ENCODE results near the gene VASH2.
A peak's percentile ranks its signal among the peaks of the same experiment; 100 is the strongest.

The VASH2 gene

GRCh38 chr1:212945056-212945455 lies 5.3 kb upstream of the VASH2 start:
- no peak for TF ChIP-seq CTCF (conservative IDR thresholded peaks at IDR 0.05; ENCODE audit: low read length)
- DNase-seq (ENCODE audit: low read depth) = no peak

GRCh38 chr1:212945463-212946160 lies 4.7 kb upstream of the VASH2 start:
- DNase-seq (ENCODE audit: low read depth) = no peak
- no peak for TF ChIP-seq CTCF (conservative IDR thresholded peaks at IDR 0.05; ENCODE audit: low read length)
- H3K4me3 ChIP-seq (ENCODE audit: low read length) = no peak overlapping the region

More at GRCh38 chr1:212945056-212945455, 5.3 kb upstream of the VASH2 start:
- H3K4me3 ChIP-seq (ENCODE audit: low read length) = no peak overlapping the region

- no peak for TF ChIP-seq CTCF (conservative IDR thresholded peaks at IDR 0.05; ENCODE audit: low read length)
- DNase-seq (ENCODE audit: low read depth) = no peak
- no peak overlapping the region for H3K4me3 ChIP-seq (ENCODE audit: low read length)
Observed at GRCh38 chr1:212946872-212947271, 3.5 kb upstream of the VASH2 start.

- DNase-seq (ENCODE audit: low read depth) = no peak
- peak overlapping the region; percentile 54 for H3K4me3 ChIP-seq (ENCODE audit: low read length)
- no peak for TF ChIP-seq CTCF (conservative IDR thresholded peaks at IDR 0.05; ENCODE audit: low read length)
Observed at GRCh38 chr1:212949771-212950170, 570 bp upstream of the VASH2 start.

GRCh38 chr1:212951126-212951946 lies 995 bp downstream of the VASH2 start:
- no peak for DNase-seq (ENCODE audit: low read depth)
- H3K4me3 ChIP-seq (ENCODE audit: low read length) = peak overlapping the region; percentile 54
- no peak for TF ChIP-seq CTCF (conservative IDR thresholded peaks at IDR 0.05; ENCODE audit: low read length)

GRCh38 chr1:212951947-212952640 lies 1.8 kb downstream of the VASH2 start:
- H3K4me3 ChIP-seq (ENCODE audit: low read length) = no peak overlapping the region
- DNase-seq (ENCODE audit: low read depth) = no peak
- no peak for TF ChIP-seq CTCF (conservative IDR thresholded peaks at IDR 0.05; ENCODE audit: low read length)
